ENCODE results near the gene SLIT1. TPM values are rescaled to one million over a fixed set of nuclear protein-coding genes. Genes with fewer than 3 reads are reported as not detected.

SLIT1 gene
- total RNA-seq, 2 experiments from 2014 or later = 0.13 to 1.0 TPM

GRCh38 chr10:97040248-97040584 is 145.5 kb downstream of the SLIT1 start:
- intact Hi-C loops (cut with micrococcal nuclease; ENCODE audit: unreplicated experiment) = no loop called here

GRCh38 chr10:97039538-97040247 is 146.1 kb downstream of the SLIT1 start:
- no peaks in the 10 kb centered on the region for H3K9me3 ChIP-seq (ENCODE audit: low read length)
- H3K4me3 ChIP-seq (ENCODE audit: low read depth, low read length, poor library complexity, severe bottlenecking) = no peak overlapping the region
- TF ChIP-seq EZH2phosphoT487 (IDR thresholded peaks at IDR 0.05; ENCODE audit: borderline replicate concordance, low read depth, low read length) (no peak), CTCF (conservative IDR thresholded peaks at IDR 0.05; ENCODE audit: low read length) (no peak)
- no TSS peak for BruUV-seq (replicated peaks)
- intact Hi-C loops (cut with micrococcal nuclease; ENCODE audit: unreplicated experiment) = no loop called here
- no peaks in the 10 kb centered on the region for H4K20me1 ChIP-seq (ENCODE audit: insufficient read depth, low read length)
- H3K4me1 ChIP-seq (ENCODE audit: insufficient read depth, low read length, poor library complexity, severe bottlenecking) = peaks cover 4% of the 10 kb centered on the region
- ChIA-PET POLR2A (interaction anchor here (1.0 kb wide), 1 partner anchor 14 kb away, joined by 3 read pairs; no protein-coding TSS in a partner anchor), CTCF (ENCODE audit: unreplicated experiment) (no interaction called here)
- no peak overlapping the region for H3K27ac ChIP-seq (ENCODE audit: low read depth, low read length, poor library complexity, severe bottlenecking)
- no peak overlapping the region for H3K4me2 ChIP-seq (ENCODE audit: low read length)
- no peak overlapping the region for H2AFZ ChIP-seq (ENCODE audit: low read length)
- no peaks in the 10 kb centered on the region for H3K79me2 ChIP-seq (ENCODE audit: insufficient read depth, low read depth, low read length)
- H3K9me2 ChIP-seq (ENCODE audit: insufficient read depth, low read length) = no peaks in the 10 kb centered on the region
- DNase-seq (ENCODE audit: low spot score) = no peak
- no peaks in the 10 kb centered on the region for H3K36me3 ChIP-seq (ENCODE audit: insufficient read depth, low read length)

More at GRCh38 chr10:97040248-97040584, 145.5 kb downstream of the SLIT1 start:
- Histone ChIP-seq H3K9me2 (ENCODE audit: insufficient read depth, low read length) (no peaks in the 10 kb centered on the region), H3K9me3 (ENCODE audit: low read length) (no peaks in the 10 kb centered on the region), H3K4me1 (ENCODE audit: insufficient read depth, low read length, poor library complexity, severe bottlenecking) (peaks cover 4% of the 10 kb centered on the region), H2AFZ (ENCODE audit: low read length) (no peak overlapping the region), H3K36me3 (ENCODE audit: insufficient read depth, low read length) (no peaks in the 10 kb centered on the region), H3K27ac (ENCODE audit: low read depth, low read length, poor library complexity, severe bottlenecking) (no peak overlapping the region), H4K20me1 (ENCODE audit: insufficient read depth, low read length) (no peaks in the 10 kb centered on the region), H3K4me3 (ENCODE audit: low read depth, low read length, poor library complexity, severe bottlenecking) (no peak overlapping the region), H3K4me2 (ENCODE audit: low read length) (no peak overlapping the region), H3K79me2 (ENCODE audit: insufficient read depth, low read depth, low read length) (no peaks in the 10 kb centered on the region)
- TF ChIP-seq EZH2phosphoT487 (IDR thresholded peaks at IDR 0.05; ENCODE audit: borderline replicate concordance, low read depth, low read length) (no peak), CTCF (conservative IDR thresholded peaks at IDR 0.05; ENCODE audit: low read length) (no peak)
- ChIA-PET CTCF (ENCODE audit: unreplicated experiment) (no interaction called here), POLR2A (no interaction called here)
- BruUV-seq (replicated peaks) = no TSS peak
- DNase-seq (ENCODE audit: low spot score) = no peak

- no TSS peak for BruUV-seq (replicated peaks)
- no peak for TF ChIP-seq EZH2phosphoT487 (IDR thresholded peaks at IDR 0.05; ENCODE audit: borderline replicate concordance, low read depth, low read length)
- no peak for TF ChIP-seq CTCF (conservative IDR thresholded peaks at IDR 0.05; ENCODE audit: low read length)
- Histone ChIP-seq H4K20me1 (ENCODE audit: insufficient read depth, low read length) (no peaks in the 10 kb centered on the region), H3K79me2 (ENCODE audit: insufficient read depth, low read depth, low read length) (no peaks in the 10 kb centered on the region), H3K36me3 (ENCODE audit: insufficient read depth, low read length) (no peaks in the 10 kb centered on the region), H2AFZ (ENCODE audit: low read length) (no peak overlapping the region), H3K4me3 (ENCODE audit: low read depth, low read length, poor library complexity, severe bottlenecking) (no peak overlapping the region), H3K27ac (ENCODE audit: low read depth, low read length, poor library complexity, severe bottlenecking) (no peak overlapping the region), H3K4me1 (ENCODE audit: insufficient read depth, low read length, poor library complexity, severe bottlenecking) (peaks cover 4% of the 10 kb centered on the region), H3K4me2 (ENCODE audit: low read length) (no peak overlapping the region), H3K9me3 (ENCODE audit: low read length) (no peaks in the 10 kb centered on the region), H3K9me2 (ENCODE audit: insufficient read depth, low read length) (no peaks in the 10 kb centered on the region)
- ChIA-PET CTCF (ENCODE audit: unreplicated experiment) (interaction anchor here (0.6 to 2.1 kb wide), 2 partner anchors 12 to 170 kb away, joined by 3 to 8 read pairs; no protein-coding TSS in a partner anchor), POLR2A (interaction anchor here (1.0 kb wide), 1 partner anchor 13 kb away, joined by 3 read pairs; no protein-coding TSS in a partner anchor)
- no peak for DNase-seq (ENCODE audit: low spot score)
- intact Hi-C loops (cut with micrococcal nuclease; ENCODE audit: unreplicated experiment) = no loop called here
These were observed 147.1 kb downstream of the SLIT1 start for GRCh38 chr10:97038688-97039087.
